GM19395 (cell line): Measurements from ENCODE around the gene RMRP.
"Not testable (repeated sequence)": the region's sequence is repeated elsewhere in the genome, so short reads cannot be mapped to it uniquely, and the experiment has no call there.

ENCODE experiments used
- ATAC-seq: cut with Tn5 transposase; IDR thresholded peaks from one replicate; pipeline ENCODE4 v1.9.1; 2021; ENCODE audit warnings: mild to moderate bottlenecking, moderate library complexity; ENCODE audit not compliant: unreplicated experiment

Gene RMRP

DNA sequence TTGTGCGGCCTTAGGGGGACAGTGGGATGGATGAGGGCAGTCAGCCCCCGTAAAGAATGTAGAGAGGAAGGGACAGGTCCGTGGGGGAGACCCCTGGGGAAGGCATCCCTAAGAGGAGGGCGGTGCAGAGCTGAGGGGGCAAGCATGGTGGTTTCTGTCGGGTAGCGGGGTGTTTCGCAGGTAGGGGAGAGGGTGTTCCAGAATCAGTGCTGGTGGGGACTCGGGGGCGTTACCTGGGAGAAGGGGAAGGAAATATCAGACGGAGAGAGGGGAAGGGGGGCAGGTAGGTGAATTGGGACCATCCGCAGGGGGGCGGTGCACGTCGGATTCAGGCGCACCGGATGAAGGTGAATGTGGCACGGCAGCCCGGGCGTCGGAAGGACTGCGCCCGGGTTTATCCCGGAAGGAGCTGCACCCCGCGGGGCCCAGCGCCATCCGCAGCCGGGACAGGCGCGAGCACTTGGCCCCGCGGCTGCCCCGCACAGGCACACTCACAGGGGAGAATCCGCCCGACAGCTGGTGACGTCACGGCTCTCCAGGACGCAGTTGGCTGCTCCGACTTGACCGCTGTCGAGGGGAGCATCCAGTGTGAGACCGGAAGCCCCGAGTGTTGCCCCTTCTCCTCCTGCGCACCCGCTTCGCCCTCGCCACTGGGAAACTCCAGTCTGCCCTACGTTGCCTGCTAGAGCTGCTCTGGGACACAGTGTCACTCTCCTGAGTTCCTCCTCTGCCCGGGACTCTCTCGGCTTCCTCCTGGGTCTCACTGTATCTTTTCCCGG is 40.9 kb downstream of the RMRP start:
- ATAC-seq = peak; percentile 43

DNA sequence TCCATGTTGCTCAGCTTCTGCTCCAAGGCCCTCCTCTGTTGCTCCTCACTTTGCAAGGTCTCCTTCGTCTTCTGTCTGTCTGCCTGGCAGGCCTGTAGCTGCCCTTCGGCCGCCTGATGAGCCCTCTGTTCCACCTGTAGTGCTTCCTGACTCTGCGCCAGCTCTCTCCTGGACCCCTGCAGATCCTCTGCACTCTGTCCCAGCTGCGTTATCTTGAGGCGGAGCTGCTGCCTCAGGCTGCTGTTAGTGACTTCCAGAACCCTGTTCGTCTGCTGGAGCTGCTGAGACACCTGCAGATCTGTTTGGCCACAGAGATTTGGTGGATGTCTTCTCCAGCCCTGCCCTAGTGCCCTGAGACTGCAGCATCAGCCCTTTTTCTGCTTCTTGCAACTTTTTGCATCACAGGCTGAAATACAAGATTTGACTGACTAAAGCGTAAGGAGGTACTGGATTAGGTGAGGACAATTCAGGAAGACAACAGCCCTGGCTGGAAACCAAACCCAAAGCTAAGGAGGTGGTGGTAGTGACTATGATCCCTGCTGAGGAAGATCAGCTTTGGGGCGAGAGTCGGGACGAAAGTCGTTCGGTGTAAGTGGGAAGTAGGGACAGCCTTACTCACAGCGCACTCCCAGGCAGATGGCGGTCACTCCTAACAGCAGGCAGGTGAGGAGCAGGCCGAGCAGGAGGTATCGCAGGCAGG is 41.7 kb downstream of the RMRP start:
- ATAC-seq = no peak

DNA sequence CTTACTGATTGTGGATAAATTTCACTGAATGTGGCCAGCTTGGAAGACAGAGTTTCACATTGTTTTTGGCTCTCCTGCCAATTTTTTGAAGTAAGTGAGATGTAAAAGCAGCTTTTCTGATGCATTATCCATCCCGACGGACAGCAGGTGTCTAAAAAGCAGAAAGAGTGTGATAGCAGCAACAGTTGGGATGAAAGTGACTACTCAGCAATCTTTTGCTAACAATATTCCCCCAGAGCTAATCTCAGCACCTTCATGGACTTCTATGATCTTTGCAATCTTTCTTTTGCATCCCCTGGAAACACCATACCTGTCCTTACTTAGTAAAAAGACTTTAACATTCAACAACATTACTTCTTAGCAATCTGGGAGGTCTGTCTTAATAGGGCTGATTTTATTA is 45.0 kb downstream of the RMRP start:
- no peak for ATAC-seq

DNA sequence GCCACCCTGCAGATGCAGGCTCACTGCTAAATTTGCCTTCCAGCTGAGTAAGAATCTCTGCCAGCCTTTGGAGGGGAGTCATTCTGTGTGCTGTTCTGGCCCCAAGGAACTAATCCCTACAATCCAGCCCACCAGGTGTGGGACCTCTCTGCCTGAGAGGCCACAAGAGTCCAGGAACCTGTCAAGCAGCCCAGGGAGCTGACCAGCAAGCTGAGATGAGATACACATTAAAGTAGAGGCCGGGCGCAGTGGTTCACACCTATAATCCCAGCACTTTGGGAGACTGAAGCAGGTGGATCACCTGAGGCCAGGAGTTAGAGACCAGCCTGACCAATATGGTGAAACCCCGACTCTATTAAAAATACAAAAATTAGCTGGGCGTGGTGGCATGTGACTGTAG is 45.8 kb downstream of the RMRP start:
- not testable (repeated sequence) for ATAC-seq

DNA sequence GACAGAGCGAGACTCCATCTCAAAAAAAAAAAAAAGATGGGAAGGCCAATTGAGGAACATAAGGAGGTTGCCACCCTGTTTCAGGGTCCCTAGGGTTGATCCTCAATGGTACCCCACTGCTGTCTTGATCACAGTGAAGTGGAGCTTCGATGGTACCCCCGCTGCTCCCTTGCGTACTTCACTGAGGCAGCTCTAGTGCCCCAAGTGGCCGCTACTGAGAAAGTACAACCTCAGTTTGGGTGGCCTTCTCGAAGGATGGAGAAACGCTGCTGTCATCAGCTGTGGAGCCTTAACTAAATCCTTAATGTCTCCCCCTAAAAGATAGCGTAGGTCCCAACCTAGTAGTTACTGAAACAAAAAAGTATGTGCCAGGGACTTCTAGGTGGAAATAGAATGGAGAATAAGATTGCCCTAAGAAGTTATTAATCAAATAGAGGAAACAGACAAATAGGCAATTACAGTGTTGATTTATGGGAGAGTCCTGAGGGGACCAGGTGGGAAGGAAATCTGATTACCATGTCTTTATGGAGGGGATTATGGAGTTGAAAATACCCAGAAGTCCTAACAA is 46.5 kb downstream of the RMRP start:
- ATAC-seq = peak; percentile 54

DNA sequence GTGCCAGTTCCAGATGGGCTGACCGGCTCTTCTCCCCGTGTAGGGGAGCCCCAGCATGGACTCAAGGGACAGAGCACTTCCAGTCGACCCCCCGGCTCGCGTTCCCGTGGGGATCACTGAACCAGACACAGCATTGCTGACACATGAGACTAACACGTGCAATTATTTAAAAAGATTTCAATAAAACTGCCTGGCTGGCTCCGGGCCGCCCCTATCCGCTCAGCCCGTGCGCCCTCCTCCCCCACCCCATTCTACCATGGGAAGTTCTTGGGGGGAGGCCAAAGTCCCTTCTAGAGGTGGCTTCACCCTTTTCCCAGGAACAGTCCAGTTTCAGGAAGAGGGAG is 48.0 kb downstream of the RMRP start:
- ATAC-seq = no peak

DNA sequence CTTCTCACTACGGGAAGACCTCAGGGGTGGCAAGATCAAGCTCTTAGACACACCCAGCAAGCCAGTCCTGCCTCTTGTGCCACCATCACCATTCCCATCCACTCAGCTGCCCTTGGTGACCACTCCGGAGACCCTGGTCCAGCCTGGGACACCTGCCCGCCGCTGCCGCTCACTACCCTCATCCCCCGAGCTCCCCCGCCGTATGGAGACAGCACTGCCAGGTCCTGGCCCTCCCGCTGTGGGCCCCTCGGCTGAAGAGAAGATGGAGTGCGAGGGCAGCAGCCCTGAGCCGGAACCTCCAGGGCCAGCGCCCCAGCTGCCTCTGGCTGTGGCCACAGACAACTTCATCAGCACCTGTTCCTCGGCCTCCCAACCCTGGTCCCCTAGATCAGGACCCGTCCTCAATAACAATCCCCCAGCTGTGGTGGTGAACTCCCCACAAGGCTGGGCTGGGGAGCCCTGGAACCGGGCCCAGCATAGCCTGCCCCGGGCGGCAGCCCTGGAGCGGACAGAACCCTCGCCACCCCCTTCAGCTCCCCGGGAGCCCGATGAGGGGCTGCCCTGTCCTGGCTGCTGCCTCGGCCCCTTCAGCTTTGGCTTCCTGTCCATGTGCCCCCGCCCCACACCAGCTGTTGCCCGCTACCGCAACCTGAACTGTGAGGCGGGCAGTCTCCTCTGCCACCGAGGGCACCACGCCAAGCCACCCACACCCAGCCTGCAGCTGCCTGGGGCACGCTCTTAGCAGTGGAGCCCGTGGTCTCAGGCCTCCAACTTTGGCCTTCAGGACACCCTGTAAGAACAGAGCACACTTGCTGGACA is 48.6 kb downstream of the RMRP start:
- ATAC-seq = no peak

DNA sequence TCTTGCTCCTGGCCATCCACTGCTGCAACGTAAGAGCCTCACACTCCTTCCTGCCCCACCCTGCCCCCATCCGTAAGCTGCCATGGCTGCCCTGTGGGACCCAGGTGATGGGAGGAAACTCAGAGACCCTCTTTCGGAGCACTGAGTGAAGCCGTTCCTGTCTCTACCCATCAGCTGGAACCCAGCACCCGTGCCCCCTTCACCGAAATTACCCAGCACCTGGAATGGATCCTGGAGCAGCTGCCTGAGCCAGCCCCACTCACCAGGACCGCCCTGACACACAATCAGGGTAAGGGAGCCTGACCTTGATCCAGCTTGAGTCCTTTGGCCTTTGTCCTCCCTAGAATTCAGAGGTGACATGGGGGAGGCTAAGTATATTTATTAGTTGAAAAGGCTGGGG is 49.6 kb downstream of the RMRP start:
- ATAC-seq = no peak
